CD8-positive, alpha-beta memory T cell (primary cell): ENCODE results near the gene SLC25A45. TPM values are rescaled to one million over a fixed set of nuclear protein-coding genes. Genes with fewer than 3 reads are reported as not detected.

Experiments
- CTCF ChIA-PET: fragments of 350-600 bp; sonication (Branson Sonifier 250); formaldehyde crosslinking; loops from one replicate; lab custom pipeline; 2021; ENCODE audit warnings: antibody characterized with exemption; lab: Charles Lee
- POLR2A ChIA-PET: fragments of 350-600 bp; sonication (Branson Sonifier 250); formaldehyde crosslinking; loops from one replicate; lab custom pipeline; 2021; ENCODE audit warnings: antibody characterized with exemption; lab: Charles Lee
- DNase-seq, 5 donors: peaks; one replicate each; pipeline versions ENCODE4 v3.0.0 to v3.0.0-alpha.2; 2020 to 2022; ENCODE audit warnings: mixed read lengths in 1 of 5
- H3K27ac ChIP-seq: one replicate; pipeline ENCODE4 v1.7.0; 2013; ENCODE audit warnings: low read depth, mild to moderate bottlenecking, low read length, moderate library complexity
- H3K27me3 ChIP-seq: 2 replicates; pipeline ENCODE4 v1.7.0; 2013; ENCODE audit warnings: low read length, mild to moderate bottlenecking; ENCODE audit not compliant: insufficient read depth, poor library complexity, severe bottlenecking
- H3K36me3 ChIP-seq: 2 replicates; pipeline ENCODE4 v1.7.0; 2013; ENCODE audit warnings: mild to moderate bottlenecking, low read length, moderate library complexity; ENCODE audit not compliant: insufficient read depth
- H3K4me1 ChIP-seq: 2 replicates; pipeline ENCODE4 v1.7.0; 2013; ENCODE audit warnings: mild to moderate bottlenecking, low read length, moderate library complexity; ENCODE audit not compliant: insufficient read depth
- H3K4me3 ChIP-seq: 2 replicates; pipeline ENCODE4 v1.7.0; 2013; ENCODE audit warnings: mild to moderate bottlenecking, low read length
- H3K9me3 ChIP-seq: 2 replicates; pipeline ENCODE4 v1.7.0; 2013; ENCODE audit warnings: mild to moderate bottlenecking, low read length
- H3K27ac Mint-ChIP-seq, 8 donors: one replicate each; pipeline ENCODE4 v1.8.0; 2020 to 2021; ENCODE audit warnings: mixed read lengths in 8 of 8, mild to moderate bottlenecking in 6 of 8, inconsistent platforms in 3 of 8, moderate library complexity in 3 of 8
- H3K27me3 Mint-ChIP-seq, 2 donors: one replicate each; pipeline ENCODE4 v1.8.0; 2020 to 2021; ENCODE audit warnings: mixed read lengths in 2 of 2, mild to moderate bottlenecking in 1 of 2, moderate library complexity in 1 of 2
- H3K36me3 Mint-ChIP-seq, 3 donors: one replicate each; pipeline ENCODE4 v1.8.0; 2020 to 2021; ENCODE audit warnings: mixed read lengths in 3 of 3, inconsistent platforms in 1 of 3, mild to moderate bottlenecking in 1 of 3
- H3K4me1 Mint-ChIP-seq, 3 donors: one replicate each; pipeline ENCODE4 v1.8.0; 2020 to 2021; ENCODE audit warnings: mixed read lengths in 3 of 3, inconsistent platforms in 1 of 3, mild to moderate bottlenecking in 1 of 3
- H3K4me3 Mint-ChIP-seq, 7 donors: one replicate each; pipeline ENCODE4 v1.8.0; 2020 to 2021; ENCODE audit warnings: mixed read lengths in 7 of 7, mild to moderate bottlenecking in 6 of 7, moderate library complexity in 4 of 7, inconsistent platforms in 2 of 7
- H3K9me3 Mint-ChIP-seq, 5 donors: one replicate each; pipeline ENCODE4 v1.8.0; 2020 to 2022; ENCODE audit warnings: mixed read lengths in 5 of 5, mild to moderate bottlenecking in 3 of 5, moderate library complexity in 2 of 5, inconsistent platforms in 1 of 5
- polyA plus RNA-seq: library from polyadenylated mRNA; unstranded; fragments of 300-500 nt; fragmentation: Illumina TruSeq; gene quantifications from one replicate; pipeline ENCODE4 v1.2.3, GENCODE V29; 2021
- total RNA-seq, 2 experiments: library from RNA; stranded (reverse); gene quantifications; one replicate each; pipeline ENCODE4 v1.2.3, GENCODE V29; 2021

The SLC25A45 gene
- total and polyA plus RNA-seq, 3 experiments from 2014 or later = 13.3 to 14.6 (median 13.8) TPM

DNA sequence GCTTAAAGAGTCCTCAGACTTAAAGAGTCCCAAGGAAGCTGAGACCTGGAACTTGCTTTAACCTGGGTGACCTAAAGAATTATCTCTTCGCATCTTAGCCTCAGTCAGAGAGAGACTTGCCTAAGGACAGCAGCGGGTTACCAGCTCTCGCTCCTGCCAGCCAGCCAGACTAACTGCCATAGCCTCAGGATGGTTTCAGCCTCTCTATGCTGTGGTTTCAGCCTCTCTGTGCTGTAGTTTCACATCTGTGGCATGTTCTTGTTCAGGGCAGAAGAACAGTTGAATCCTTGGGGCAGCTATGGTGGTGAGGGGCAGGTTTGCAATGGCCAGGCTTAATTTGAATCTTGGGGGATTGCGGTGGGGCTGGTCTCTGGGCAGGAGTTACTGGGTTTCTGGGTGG lies 6.3 kb upstream of the SLC25A45 start:
- DNase-seq = no peak
- Histone ChIP-seq H3K4me1 (peaks cover 67% of the 10 kb centered on the region), H3K9me3 (no peaks in the 10 kb centered on the region), H3K27me3 (no peaks in the 10 kb centered on the region), H3K4me3 (no peak overlapping the region), H3K27ac (no peak overlapping the region), H3K36me3 (peaks cover 4% of the 10 kb centered on the region)
- peaks cover 55 to 79% (median 55%) of the 10 kb centered on the region in 3 donors for H3K4me1 Mint-ChIP-seq
- ChIA-PET POLR2A (interaction anchor here (0.9 to 2.6 kb wide), 3 partner anchors 10 to 121 kb away, joined by 3 to 13 read pairs (median 4); no protein-coding TSS in a partner anchor), CTCF (interaction anchor here (0.9 to 2.8 kb wide), 4 partner anchors 28 to 122 kb away, joined by 3 to 6 read pairs (median 4); no protein-coding TSS in a partner anchor)
- no peaks in the 10 kb centered on the region for H3K9me3 Mint-ChIP-seq
- H3K36me3 Mint-ChIP-seq = peaks cover 0 to 50% (median 0%) of the 10 kb centered on the region in 3 donors
- H3K27me3 Mint-ChIP-seq = peaks cover 0 to 2% of the 10 kb centered on the region in 2 donors
- H3K27ac Mint-ChIP-seq = peak overlapping the region; percentile 30 to 93 (median 82)
- peak overlapping the region; percentile 60 to 90 (median 79) for H3K4me3 Mint-ChIP-seq

DNA sequence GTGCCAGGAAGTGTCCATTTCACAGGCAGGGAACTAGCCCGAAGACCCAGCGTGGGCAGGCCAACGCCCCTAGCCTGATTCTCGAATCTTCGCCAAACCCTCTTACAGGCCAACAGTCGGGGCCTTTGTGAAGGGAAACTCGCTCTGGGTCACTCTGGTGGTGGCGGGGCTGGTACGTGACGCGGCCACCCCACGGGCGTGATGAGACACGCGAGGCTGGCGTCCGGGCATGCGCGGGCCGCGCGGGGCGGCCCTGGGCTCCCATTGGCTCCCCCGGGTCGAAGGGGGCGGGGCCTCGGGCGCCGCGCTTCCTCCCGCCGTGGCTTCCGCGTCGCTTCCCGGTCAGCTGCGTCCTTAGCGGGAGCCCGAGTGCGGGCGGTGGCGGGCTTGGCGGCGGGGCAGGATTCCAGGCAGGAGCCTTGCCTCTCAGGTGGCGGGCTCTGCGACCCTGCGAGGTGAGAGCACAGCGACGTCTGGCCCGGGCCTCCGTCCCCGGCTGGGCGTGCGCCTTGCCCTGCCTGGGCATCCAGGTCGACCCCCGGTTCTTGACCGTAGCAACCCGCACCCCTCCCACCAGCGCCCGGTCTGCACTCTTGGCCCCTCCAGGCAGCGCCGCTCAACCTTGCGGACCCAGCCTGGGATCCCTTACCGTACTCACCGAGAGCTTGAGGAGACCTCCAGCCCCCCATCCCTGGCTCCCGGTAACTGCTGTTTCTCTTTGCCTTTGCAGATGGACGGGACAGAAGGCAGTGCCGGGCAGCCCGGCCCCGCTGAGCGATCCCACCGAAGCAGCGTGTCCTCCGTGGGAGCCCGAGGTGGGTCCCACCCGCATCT lies 4.1 kb upstream of the SLC25A45 start, which contains the start of gene FRMD8:
TSS of gene FRMD8 (plus strand) at position 331 of the 834 bp plus-strand sequence. CDS start at position 731, 400 bp downstream.
- H3K9me3 Mint-ChIP-seq = no peaks in the 10 kb centered on the region
- H3K27ac Mint-ChIP-seq = peak within 1 kb of the TSS; percentile 97 to 100 (median 99)
- peaks cover 0 to 31% (median 0%) of the 10 kb centered on the region in 3 donors for H3K36me3 Mint-ChIP-seq
- peak; percentile 87 to 94 (median 88) for DNase-seq
- ChIA-PET CTCF (interaction anchor here (1.1 to 2.8 kb wide), 6 partner anchors 12 to 124 kb away, joined by 3 to 6 read pairs (median 5); no protein-coding TSS in a partner anchor), POLR2A (interaction anchor here (0.6 to 2.6 kb wide), 7 partner anchors 30 to 115 kb away, joined by 3 to 31 read pairs (median 10); partner anchors contain the start of genes MALAT1 and NEAT1)
- peak within 1 kb of the TSS; percentile 89 for H3K27ac ChIP-seq
- no peaks in the 10 kb centered on the region for H3K9me3 ChIP-seq
- H3K27me3 ChIP-seq = no peaks in the 10 kb centered on the region
- H3K27me3 Mint-ChIP-seq = no peaks in the 10 kb centered on the region
- peaks cover 83% of the 10 kb centered on the region for H3K4me1 ChIP-seq
- peaks cover 69 to 90% (median 71%) of the 10 kb centered on the region in 3 donors for H3K4me1 Mint-ChIP-seq
- peak within 1 kb of the TSS; percentile 89 to 94 (median 90) for H3K4me3 Mint-ChIP-seq
- H3K36me3 ChIP-seq = no peaks in the 10 kb centered on the region
- peak within 1 kb of the TSS; percentile 78 for H3K4me3 ChIP-seq

DNA sequence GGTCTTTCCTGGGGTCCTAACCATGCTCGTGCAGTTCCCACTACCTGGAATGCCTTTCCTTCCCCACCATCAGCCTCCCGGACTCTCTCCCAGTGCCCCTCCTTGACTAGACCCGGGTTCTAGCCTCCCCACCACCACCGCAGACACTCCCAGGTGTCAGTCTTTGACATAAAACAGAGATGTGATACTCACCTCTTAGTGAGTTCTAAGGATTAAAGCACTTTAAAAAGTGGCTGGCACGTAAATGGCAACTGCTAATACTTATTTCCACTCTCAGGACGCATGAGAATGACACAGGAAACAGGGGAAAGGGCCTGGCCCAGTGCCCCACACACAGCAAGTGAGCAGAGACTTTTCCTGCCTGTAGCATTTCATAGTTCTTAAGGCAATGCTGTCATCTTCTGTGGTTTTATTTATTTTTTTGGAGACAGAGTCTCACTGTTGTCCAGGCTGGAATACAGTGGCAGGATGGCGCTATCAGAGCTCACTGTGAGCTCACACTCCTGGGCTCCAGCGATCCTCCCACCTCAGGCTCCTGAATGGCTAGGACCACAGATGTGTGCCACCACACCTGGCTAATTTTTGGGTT lies 1.9 kb upstream of the SLC25A45 start:
- Histone ChIP-seq H3K9me3 (no peaks in the 10 kb centered on the region), H3K4me1 (peaks cover 76% of the 10 kb centered on the region), H3K27ac (peak overlapping the region; percentile 72), H3K36me3 (no peaks in the 10 kb centered on the region), H3K4me3 (peak overlapping the region; percentile 14), H3K27me3 (no peaks in the 10 kb centered on the region)
- DNase-seq = peak in 4 of 5 donors; percentile 30 to 66 (median 40)
- peak overlapping the region in 6 of 7 donors; percentile 63 to 94 (median 82) for H3K4me3 Mint-ChIP-seq
- no peaks in the 10 kb centered on the region for H3K27me3 Mint-ChIP-seq
- peaks cover 62 to 78% (median 64%) of the 10 kb centered on the region in 3 donors for H3K4me1 Mint-ChIP-seq
- H3K36me3 Mint-ChIP-seq = peaks cover 0 to 20% (median 0%) of the 10 kb centered on the region in 3 donors
- peak overlapping the region; percentile 96 to 100 (median 99) for H3K27ac Mint-ChIP-seq
- ChIA-PET CTCF (interaction anchor here (1.5 to 8.0 kb wide), 6 partner anchors 12 to 125 kb away, joined by 4 to 54 read pairs (median 4); no protein-coding TSS in a partner anchor), POLR2A (interaction anchor here (0.6 to 4.9 kb wide), 5 partner anchors 48 to 123 kb away, joined by 3 to 56 read pairs (median 4); partner anchors contain the start of gene MALAT1)
- H3K9me3 Mint-ChIP-seq = no peaks in the 10 kb centered on the region

DNA sequence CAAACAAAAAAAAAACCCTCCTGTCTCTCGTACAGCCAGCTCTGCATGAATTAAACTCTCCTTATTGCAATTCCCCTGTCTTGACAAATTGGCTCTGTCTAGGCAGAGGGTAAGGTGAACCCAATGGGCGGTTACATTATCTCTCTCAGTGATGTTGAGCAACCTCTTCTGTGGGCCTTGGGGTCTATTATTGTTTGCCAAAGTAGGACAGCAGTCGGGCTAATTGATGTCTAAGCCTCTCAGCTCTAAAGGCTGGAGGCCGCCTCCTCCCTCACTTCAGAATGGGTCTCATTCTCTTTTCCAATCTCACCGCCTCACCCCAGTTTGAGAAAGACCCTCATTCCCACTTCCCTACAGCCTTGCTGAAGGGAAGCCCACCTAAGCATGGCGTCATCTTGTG lies 1.3 kb upstream of the SLC25A45 start:
- H3K36me3 ChIP-seq = no peaks in the 10 kb centered on the region
- POLR2A ChIA-PET = interaction anchor here (0.5 to 4.9 kb wide), 6 partner anchors 35 to 124 kb away, joined by 3 to 56 read pairs (median 4); partner anchors contain the start of gene MALAT1
- no peaks in the 10 kb centered on the region for H3K9me3 ChIP-seq
- peak overlapping the region; percentile 22 for H3K27ac ChIP-seq
- peak overlapping the region; percentile 14 for H3K4me3 ChIP-seq
- peak overlapping the region; percentile 63 to 94 (median 74) for H3K4me3 Mint-ChIP-seq
- H3K27me3 ChIP-seq = no peaks in the 10 kb centered on the region
- no peaks in the 10 kb centered on the region for H3K27me3 Mint-ChIP-seq
- H3K4me1 Mint-ChIP-seq = peaks cover 56 to 72% (median 58%) of the 10 kb centered on the region in 3 donors
- no peak for DNase-seq
- peaks cover 0 to 16% (median 0%) of the 10 kb centered on the region in 3 donors for H3K36me3 Mint-ChIP-seq
- CTCF ChIA-PET = interaction anchor here (0.8 to 8.0 kb wide), 7 partner anchors 13 to 126 kb away, joined by 3 to 54 read pairs (median 4); partner anchors contain the start of gene MALAT1
- H3K4me1 ChIP-seq = peaks cover 70% of the 10 kb centered on the region
- H3K9me3 Mint-ChIP-seq = no peaks in the 10 kb centered on the region
- peak overlapping the region; percentile 96 to 100 (median 99) for H3K27ac Mint-ChIP-seq

DNA sequence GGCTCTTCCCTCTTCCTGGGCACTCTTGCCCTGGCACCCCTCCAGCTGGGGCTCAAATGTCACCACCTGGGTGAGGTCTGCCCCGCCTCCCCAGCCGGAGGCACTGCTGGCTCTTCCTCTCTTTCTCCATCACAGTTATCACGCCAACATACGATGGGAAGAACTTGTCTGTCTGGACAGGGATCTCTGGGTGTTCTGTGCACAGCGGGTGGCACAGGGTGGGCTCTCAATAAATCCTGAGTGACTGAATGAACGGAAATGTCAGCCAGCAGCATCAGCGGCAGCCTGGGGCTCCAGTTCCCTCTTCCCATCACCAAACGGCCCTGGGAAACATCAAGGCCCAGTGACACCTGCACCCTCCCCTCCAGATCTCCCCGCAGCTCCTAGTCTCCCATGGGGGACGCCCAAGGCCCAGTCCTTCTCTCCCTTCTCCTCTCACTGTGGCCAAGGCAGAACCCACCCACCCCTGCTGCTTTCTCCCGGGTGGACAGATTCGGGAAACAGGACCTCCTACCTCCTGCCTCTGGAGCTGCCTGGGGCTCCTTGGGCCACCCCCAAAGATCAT lies 440 bp upstream of the SLC25A45 start:
- Mint-ChIP-seq H3K27ac (peak overlapping the region; percentile 97 to 100 (median 99)), H3K36me3 (peaks cover 0 to 10% (median 0%) of the 10 kb centered on the region in 3 donors), H3K4me1 (peaks cover 47 to 63% (median 50%) of the 10 kb centered on the region in 3 donors), H3K27me3 (no peaks in the 10 kb centered on the region), H3K9me3 (no peaks in the 10 kb centered on the region), H3K4me3 (peak overlapping the region; percentile 83 to 94 (median 91))
- H3K4me3 ChIP-seq = peak overlapping the region; percentile 91
- ChIA-PET POLR2A (interaction anchor here (0.5 to 4.9 kb wide), 9 partner anchors 15 to 125 kb away, joined by 3 to 56 read pairs (median 6); partner anchors contain the start of gene MALAT1), CTCF (interaction anchor here (0.8 to 8.0 kb wide), 7 partner anchors 33 to 341 kb away, joined by 3 to 54 read pairs (median 4); partner anchors contain the start of genes MALAT1 and SAC3D1)
- H3K9me3 ChIP-seq = no peaks in the 10 kb centered on the region
- no peaks in the 10 kb centered on the region for H3K27me3 ChIP-seq
- H3K36me3 ChIP-seq = no peaks in the 10 kb centered on the region
- peaks cover 61% of the 10 kb centered on the region for H3K4me1 ChIP-seq
- peak overlapping the region; percentile 96 for H3K27ac ChIP-seq
- no peak for DNase-seq

DNA sequence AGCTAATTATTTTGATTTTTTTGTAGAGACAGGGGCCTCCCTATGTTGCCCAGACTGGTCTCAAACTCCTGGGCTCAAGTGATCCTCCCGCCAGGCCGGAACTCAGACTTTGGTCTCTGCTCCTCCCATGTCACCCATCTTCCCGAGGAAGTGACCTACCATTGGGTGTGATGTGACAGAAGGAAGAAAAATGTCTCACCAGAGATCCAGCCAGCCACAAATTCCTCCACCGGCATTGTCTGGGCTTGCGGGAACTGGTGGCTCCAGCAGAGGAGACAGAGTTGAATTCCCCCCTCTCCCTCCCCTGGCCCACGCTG lies 772 bp downstream of the SLC25A45 start:
- Mint-ChIP-seq H3K27ac (peak overlapping the region; percentile 97 to 100 (median 99)), H3K9me3 (no peaks in the 10 kb centered on the region), H3K4me1 (peaks cover 42 to 56% (median 43%) of the 10 kb centered on the region in 3 donors), H3K4me3 (peak overlapping the region; percentile 83 to 94 (median 91)), H3K27me3 (no peaks in the 10 kb centered on the region), H3K36me3 (peaks cover 0 to 12% (median 0%) of the 10 kb centered on the region in 3 donors)
- no peaks in the 10 kb centered on the region for H3K9me3 ChIP-seq
- peak overlapping the region; percentile 96 for H3K27ac ChIP-seq
- CTCF ChIA-PET = interaction anchor here (0.6 to 8.0 kb wide), 18 partner anchors 8 to 448 kb away, joined by 3 to 54 read pairs (median 3); partner anchors contain the start of genes MALAT1 and SAC3D1
- no peaks in the 10 kb centered on the region for H3K27me3 ChIP-seq
- H3K4me1 ChIP-seq = peaks cover 50% of the 10 kb centered on the region
- DNase-seq = peak in 1 of 5 donors; percentile 45
- H3K36me3 ChIP-seq = no peaks in the 10 kb centered on the region
- POLR2A ChIA-PET = interaction anchor here (1.2 to 4.9 kb wide), 6 partner anchors 37 to 126 kb away, joined by 3 to 56 read pairs (median 10); partner anchors contain the start of gene MALAT1
- H3K4me3 ChIP-seq = peak overlapping the region; percentile 91
